ENCODE measurements around the gene CAPN10.

GRCh38 chr2:240551811-240552210 is 34.7 kb upstream of the CAPN10 start:
- TF ChIP-seq POLR2AphosphoS5 (IDR thresholded peaks at IDR 0.05), result no peak
- no peak for TF ChIP-seq CTCF (IDR thresholded peaks at IDR 0.05)

Measured in breast epithelium (tissue), 3 donors.